Ishikawa (cell line): ENCODE data around the gene CYP2C9.

ENCODE experiments used
- CEBPB ChIP-seq: IDR thresholded peaks from 2 replicates; pipeline ENCODE4 v1.6.1; 2012
- CREB1 ChIP-seq: IDR thresholded peaks from 2 replicates; pipeline ENCODE4 v1.6.1; 2012; ENCODE audit warnings: low read depth
- EGR1 ChIP-seq: IDR thresholded peaks from 2 replicates; pipeline ENCODE4 v1.6.1; 2012
- EP300 ChIP-seq: IDR thresholded peaks from 2 replicates; pipeline ENCODE4 v1.6.1; 2012; ENCODE audit warnings: borderline replicate concordance
- FOXM1 ChIP-seq: IDR thresholded peaks from 2 replicates; pipeline ENCODE4 v1.6.1; 2012; ENCODE audit warnings: low read depth, borderline replicate concordance
- NFIC ChIP-seq: IDR thresholded peaks from 2 replicates; pipeline ENCODE4 v1.6.1; 2012
- RAD21 ChIP-seq: IDR thresholded peaks from 2 replicates; pipeline ENCODE4 v1.6.1; 2012; ENCODE audit warnings: low read depth
- REST ChIP-seq: IDR thresholded peaks from 2 replicates; pipeline ENCODE4 v1.6.1; 2012; ENCODE audit warnings: low read depth, mild to moderate bottlenecking
- TAF1 ChIP-seq: IDR thresholded peaks from 2 replicates; pipeline ENCODE4 v1.6.1; 2012; ENCODE audit warnings: low read depth, mild to moderate bottlenecking
- TCF12 ChIP-seq: IDR thresholded peaks from 2 replicates; pipeline ENCODE4 v1.6.1; 2012; ENCODE audit warnings: low read depth
- TEAD4 ChIP-seq: IDR thresholded peaks from 2 replicates; pipeline ENCODE4 v1.6.1; 2012
- USF1 ChIP-seq: IDR thresholded peaks from 2 replicates; pipeline ENCODE4 v1.6.1; 2012
- YY1 ChIP-seq: IDR thresholded peaks from 2 replicates; pipeline ENCODE4 v1.6.1; 2012; ENCODE audit warnings: low read depth
- ZBTB7A ChIP-seq: IDR thresholded peaks from 2 replicates; pipeline ENCODE4 v1.6.1; 2012; ENCODE audit warnings: low read depth
- TF ChIP-seq, protein P1 (sequence below): IDR thresholded peaks from 2 replicates; pipeline ENCODE4 v1.6.1; 2012

The CYP2C9 gene

DNA sequence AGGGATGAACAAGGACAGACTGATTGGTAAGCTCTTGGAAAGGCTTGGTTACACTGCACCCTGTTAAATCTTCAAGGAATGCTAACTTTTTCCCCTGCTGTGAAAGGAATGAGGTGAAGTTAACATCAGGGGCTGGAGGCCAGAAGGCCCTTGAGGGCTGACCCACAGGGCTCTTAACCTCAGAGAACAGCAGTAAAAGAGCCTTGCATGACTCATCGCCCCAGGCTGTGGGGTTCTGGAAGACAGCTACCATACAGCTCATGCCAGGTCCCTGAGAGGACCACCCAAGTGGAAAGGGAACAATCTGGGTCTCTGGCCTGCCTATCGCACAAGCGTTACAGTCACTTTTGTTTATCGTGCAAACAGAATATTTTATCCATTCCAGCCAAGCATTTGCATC is 54.4 kb downstream of the CYP2C9 start:
- no peak for TF ChIP-seq TCF12
- no peak for TF ChIP-seq ZBTB7A

GRCh38 chr10:94997741-94998174 is 59.3 kb downstream of the CYP2C9 start:
- TF ChIP-seq CREB1 (no peak), TAF1 (no peak), EP300 (no peak)

DNA sequence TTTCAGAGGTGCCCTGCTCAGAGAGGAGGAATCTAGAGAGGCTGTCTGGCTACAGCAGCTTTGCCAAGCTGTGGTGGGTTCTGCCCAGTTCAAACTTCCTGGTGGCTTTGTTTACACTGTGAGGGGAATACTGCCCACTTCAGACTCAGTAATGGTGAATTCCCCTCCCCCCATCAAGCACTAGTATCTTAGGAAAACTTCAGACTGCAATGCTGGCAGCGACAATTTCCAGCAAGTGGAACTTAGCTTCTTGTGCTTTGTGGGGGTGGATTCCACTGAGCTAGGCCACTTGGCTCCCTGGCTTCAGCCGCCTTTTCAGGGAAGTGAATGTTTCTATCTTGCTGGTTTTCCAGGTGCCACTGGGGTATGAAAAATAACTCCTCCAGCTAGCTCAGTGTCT is 88.0 kb downstream of the CYP2C9 start:
- no peak for TF ChIP-seq ZBTB7A
- TF ChIP-seq USF1: no peak
- no peak for TF ChIP-seq CREB1

- TF ChIP-seq ZBTB7A (no peak), TAF1 (no peak), CREB1 (no peak), EGR1 (no peak), EP300 (no peak), CEBPB (no peak), USF1 (no peak), RAD21 (no peak), REST (no peak), YY1 (no peak), FOXM1 (no peak), TCF12 (no peak), NFIC (no peak), TEAD4 (no peak)
- TF ChIP-seq, protein P1, sequence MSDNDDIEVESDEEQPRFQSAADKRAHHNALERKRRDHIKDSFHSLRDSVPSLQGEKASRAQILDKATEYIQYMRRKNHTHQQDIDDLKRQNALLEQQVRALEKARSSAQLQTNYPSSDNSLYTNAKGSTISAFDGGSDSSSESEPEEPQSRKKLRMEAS: no peak
Observed at GRCh38 chr10:95031656-95032055, 93.2 kb downstream of the CYP2C9 start.

DNA sequence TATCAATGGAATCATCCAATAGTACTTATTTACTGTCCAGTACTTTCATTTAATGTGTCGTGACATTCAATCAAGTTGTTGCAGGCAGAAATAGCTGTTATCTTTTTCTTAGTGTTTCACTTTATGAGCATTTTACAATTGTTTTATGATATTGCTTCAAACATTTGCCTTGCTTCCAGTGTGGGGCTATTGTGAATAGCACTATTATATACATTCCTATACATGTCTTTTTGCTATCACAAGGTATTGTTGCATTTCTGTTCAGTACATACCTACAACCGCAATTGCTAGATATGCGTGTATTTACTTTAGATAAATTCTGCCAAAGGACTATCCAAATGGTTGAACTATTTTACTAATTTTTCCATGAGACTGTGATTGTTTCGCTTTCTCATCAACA is 95.9 kb downstream of the CYP2C9 start:
- TF ChIP-seq EGR1 (no peak), TCF12 (no peak), USF1 (no peak), ZBTB7A (no peak), TEAD4 (no peak), FOXM1 (no peak), RAD21 (no peak), NFIC (no peak), EP300 (no peak), CEBPB (no peak)
- TF ChIP-seq, protein P1: no peak

DNA sequence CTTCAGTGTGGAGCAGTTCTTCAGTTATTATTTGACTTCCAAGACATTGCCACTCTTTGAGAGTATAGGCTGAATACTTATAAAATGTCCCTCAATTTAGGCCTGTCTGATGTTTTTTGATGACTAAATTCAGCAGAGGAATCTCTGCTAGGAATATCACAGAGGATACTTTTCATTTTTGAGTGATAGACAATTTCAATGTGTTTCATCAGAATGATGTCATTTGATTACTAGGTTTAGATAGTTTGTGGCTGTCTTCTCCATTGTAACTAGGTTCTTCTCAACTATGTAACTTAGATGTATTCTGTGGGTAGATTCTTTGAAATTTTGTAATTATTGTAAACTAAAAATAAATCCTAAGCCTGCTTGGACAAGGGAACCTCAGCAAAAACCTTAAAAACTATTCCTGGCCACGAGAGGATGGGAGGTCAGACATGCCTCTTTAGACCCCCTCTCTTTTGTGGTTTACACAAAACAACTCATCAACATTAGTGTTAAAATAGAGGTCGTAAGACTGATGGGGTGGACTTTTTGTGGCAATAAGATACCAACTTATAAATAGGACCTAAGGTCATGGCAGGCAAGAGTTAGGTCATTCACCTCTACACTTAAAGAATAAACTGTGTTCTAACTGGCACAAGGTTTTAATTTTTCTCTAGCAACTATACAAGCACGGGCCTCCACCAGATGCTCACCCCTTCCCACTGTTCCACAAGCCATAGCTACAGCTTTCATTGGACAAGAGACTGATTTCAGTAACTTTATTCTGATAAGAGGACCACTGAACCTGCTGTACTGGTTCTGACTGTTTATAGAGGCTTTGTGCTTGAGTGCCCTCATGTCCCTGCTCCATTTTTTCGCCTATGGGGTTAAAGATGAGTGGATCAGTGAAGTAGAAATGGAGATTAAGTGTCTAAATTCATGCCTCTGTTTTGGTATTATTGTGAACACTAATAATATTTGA is 97.2 kb downstream of the CYP2C9 start:
- TF ChIP-seq TCF12 (no peak), TAF1 (no peak), TEAD4 (no peak), EP300 (no peak), NFIC (no peak), RAD21 (no peak)
- TF ChIP-seq, protein P1: no peak

- TF ChIP-seq TAF1: no peak
- TF ChIP-seq EP300: no peak
Observed at GRCh38 chr10:95039281-95039680, 100.8 kb downstream of the CYP2C9 start.
